ENCODE results near the gene TMEM62.
"Not testable (repeated sequence)": the region's sequence is repeated elsewhere in the genome, so short reads cannot be mapped to it uniquely, and the experiment has no call there.

Gene TMEM62

GRCh38 chr15:43125100-43125661 lies 8.2 kb upstream of the TMEM62 start:
- DNase-seq, result no peak

GRCh38 chr15:43126356-43126755 lies 7.0 kb upstream of the TMEM62 start:
- DNase-seq, result no peak

- no peak for DNase-seq
Measured at GRCh38 chr15:43127752-43128151, 5.6 kb upstream of the TMEM62 start.

GRCh38 chr15:43128174-43128979 lies 5.0 kb upstream of the TMEM62 start:
- DNase-seq, result not testable (repeated sequence)

- no peak for DNase-seq
Measured at GRCh38 chr15:43128980-43129335, 4.4 kb upstream of the TMEM62 start.

- peak; percentile 34 for DNase-seq
Measured at GRCh38 chr15:43132830-43133429, 456 bp upstream of the TMEM62 start.

GRCh38 chr15:43134157-43134635 lies 810 bp downstream of the TMEM62 start:
- no peak for DNase-seq

GRCh38 chr15:43135351-43135750 lies 2.0 kb downstream of the TMEM62 start:
- no peak for DNase-seq

- DNase-seq, result no peak
Measured at GRCh38 chr15:43143203-43143941, 10.0 kb downstream of the TMEM62 start.

- no peak for DNase-seq
Measured at GRCh38 chr15:43144512-43144911, 11.1 kb downstream of the TMEM62 start.

- DNase-seq, result no peak
Measured at GRCh38 chr15:43146184-43146583, 12.8 kb downstream of the TMEM62 start.

GRCh38 chr15:43150191-43150929 lies 17.0 kb downstream of the TMEM62 start:
- no peak for DNase-seq

- DNase-seq, result no peak
Measured at GRCh38 chr15:43151688-43152087, 18.3 kb downstream of the TMEM62 start.

- no peak for DNase-seq
Measured at GRCh38 chr15:43153269-43153668, 19.9 kb downstream of the TMEM62 start.

GRCh38 chr15:43165801-43166325 lies 32.5 kb downstream of the TMEM62 start:
- DNase-seq, result no peak

GRCh38 chr15:43167261-43167660 lies 33.9 kb downstream of the TMEM62 start:
- not testable (repeated sequence) for DNase-seq

GRCh38 chr15:43168192-43169107 lies 35.1 kb downstream of the TMEM62 start:
- no peak for DNase-seq

GRCh38 chr15:43169888-43170287 lies 36.5 kb downstream of the TMEM62 start:
- DNase-seq, result no peak

- DNase-seq, result not testable (repeated sequence)
Measured at GRCh38 chr15:43175656-43176309, 42.4 kb downstream of the TMEM62 start.

- not testable (repeated sequence) for DNase-seq
Measured at GRCh38 chr15:43177147-43177546, 43.8 kb downstream of the TMEM62 start.

GRCh38 chr15:43183270-43183669 lies 49.9 kb downstream of the TMEM62 start:
- DNase-seq, result no peak

Measured in activated CD4-positive, CD25-positive, alpha-beta regulatory T cell treated with anti-CD3 and anti-CD28 coated beads, Interleukin-2, amount 50 U/mL, for 72 hours (primary cell).